Neural cell (in vitro differentiated cells): ENCODE data around the gene INPP4B. TPM values are rescaled to one million over a fixed set of nuclear protein-coding genes. Genes with fewer than 3 reads are reported as not detected.

ENCODE experiments used
- H2AFZ ChIP-seq: fragments of 200-600, 300-800 bp; sonication (generic), shearing (Covaris generic); 2 replicates; pipeline ENCODE4 v1.6.0; 2014; ENCODE audit warnings: low read depth, mild to moderate bottlenecking, antibody characterized with exemption, low read length, moderate library complexity
- H3F3A ChIP-seq: fragments of 200-600 bp; shearing (Covaris generic); 2 replicates; pipeline ENCODE4 v1.6.1; 2016; ENCODE audit warnings: mild to moderate bottlenecking, moderate library complexity, mixed read lengths, antibody characterized with exemption, low read length; ENCODE audit not compliant: insufficient read depth, poor library complexity, severe bottlenecking
- H3K27ac ChIP-seq: fragments of 200-600, 300-800 bp; sonication (generic), shearing (Covaris generic); 2 replicates; pipeline ENCODE4 v1.5.1; 2014; ENCODE audit warnings: mild to moderate bottlenecking, low read length, moderate library complexity
- H3K27me3 ChIP-seq: fragments of 300-800, 200-600 bp; sonication (generic), shearing (Covaris generic); 2 replicates; pipeline ENCODE4 v1.6.0; 2014; ENCODE audit warnings: mild to moderate bottlenecking, low read depth, low read length, moderate library complexity; ENCODE audit not compliant: insufficient read depth
- H3K36me3 ChIP-seq: fragments of 300-800, 200-600 bp; sonication (generic), shearing (Covaris generic); 2 replicates; pipeline ENCODE4 v1.5.1; 2014; ENCODE audit warnings: mild to moderate bottlenecking, antibody characterized with exemption, low read length, moderate library complexity; ENCODE audit not compliant: insufficient read depth
- H3K4me2 ChIP-seq: fragments of 300-800, 200-600 bp; sonication (generic), shearing (Covaris generic); 2 replicates; pipeline ENCODE4 v1.6.0; 2014; ENCODE audit warnings: mild to moderate bottlenecking, low read length
- H3K4me3 ChIP-seq: fragments of 300-800, 200-600 bp; sonication (generic), shearing (Covaris generic); 2 replicates; pipeline ENCODE4 v1.5.1; 2014; ENCODE audit warnings: mild to moderate bottlenecking, low read length, moderate library complexity
- H3K79me2 ChIP-seq: fragments of 200-600 bp; shearing (Covaris generic); replicated peaks from 2 replicates; pipeline ENCODE4 v1.6.0; 2014; ENCODE audit warnings: mild to moderate bottlenecking, low read length, moderate library complexity; ENCODE audit not compliant: insufficient read depth
- H3K9ac ChIP-seq: fragments of 300-800, 200-600 bp; sonication (generic), shearing (Covaris generic); 2 replicates; pipeline ENCODE4 v1.6.1; 2016; ENCODE audit warnings: mild to moderate bottlenecking, low read length, mixed read lengths
- H3K9me2 ChIP-seq: fragments of 200-600 bp; shearing (Covaris generic); 2 replicates; pipeline ENCODE4 v1.6.1; 2016; ENCODE audit warnings: mild to moderate bottlenecking, low read length, mixed read lengths; ENCODE audit not compliant: insufficient read depth
- H3K9me3 ChIP-seq: fragments of 200-600, 300-800 bp; sonication (generic), shearing (Covaris generic); 2 replicates; pipeline ENCODE4 v1.6.1; 2016; ENCODE audit warnings: mild to moderate bottlenecking, mixed run types, low read length, moderate library complexity, mixed read lengths
- H4K20me1 ChIP-seq: fragments of 200-600 bp; shearing (Covaris generic); 2 replicates; pipeline ENCODE4 v1.6.1; 2016; ENCODE audit warnings: mild to moderate bottlenecking, mixed run types; ENCODE audit not compliant: insufficient read depth
- CTCF ChIP-seq: fragments of 450-650 bp; IDR thresholded peaks from 2 replicates; pipeline ENCODE4 v1.5.1; 2014; ENCODE audit warnings: antibody characterized with exemption, mild to moderate bottlenecking, moderate library complexity; ENCODE audit not compliant: poor library complexity, severe bottlenecking
- EP300 ChIP-seq: fragments of 450-650 bp; conservative IDR thresholded peaks from 2 replicates; pipeline ENCODE4 v1.6.1; 2014; ENCODE audit warnings: antibody characterized with exemption, mild to moderate bottlenecking, moderate library complexity; ENCODE audit not compliant: poor library complexity, severe bottlenecking
- EZH2 ChIP-seq: fragments of 200-600, 300-800 bp; shearing (Covaris generic), sonication (generic); IDR thresholded peaks from 2 replicates; pipeline ENCODE4 v1.6.1; 2014; ENCODE audit warnings: antibody characterized with exemption, low read length, borderline replicate concordance, mild to moderate bottlenecking; ENCODE audit not compliant: insufficient read depth, poor library complexity, severe bottlenecking
- MXI1 ChIP-seq: fragments of 450-650 bp; conservative IDR thresholded peaks from 2 replicates; pipeline ENCODE4 v1.6.1; 2014; ENCODE audit warnings: antibody characterized with exemption, mild to moderate bottlenecking; ENCODE audit not compliant: poor library complexity, severe bottlenecking
- POLR2AphosphoS5 ChIP-seq: IDR thresholded peaks from 2 replicates; pipeline ENCODE4 v1.6.1; 2012
- RAD21 ChIP-seq: fragments of 450-650 bp; conservative IDR thresholded peaks from 2 replicates; pipeline ENCODE4 v1.6.1; 2014; ENCODE audit warnings: antibody characterized with exemption, mild to moderate bottlenecking, moderate library complexity
- REST ChIP-seq: IDR thresholded peaks from 2 replicates; pipeline ENCODE4 v1.6.1; 2012; ENCODE audit warnings: borderline replicate concordance
- SMC3 ChIP-seq: fragments of 450-650 bp; conservative IDR thresholded peaks from 2 replicates; pipeline ENCODE4 v1.6.1; 2014; ENCODE audit warnings: antibody characterized with exemption, mild to moderate bottlenecking, moderate library complexity; ENCODE audit not compliant: poor library complexity
- TAF1 ChIP-seq: IDR thresholded peaks from 2 replicates; pipeline ENCODE4 v1.6.1; 2012; ENCODE audit warnings: low read depth
- polyA plus RNA-seq: library from polyadenylated mRNA; depleted of rRNA; stranded (reverse); fragments of >200 nt; gene quantifications from 2 replicates; pipeline ENCODE4 v1.2.3, GENCODE V29; 2014

INPP4B gene
- polyA plus RNA-seq, 1 donor from 2014 or later = 0.30 TPM

- Histone ChIP-seq H3K79me2 (no peaks in the 10 kb centered on the region), H3K9me3 (no peaks in the 10 kb centered on the region), H3K9ac (no peak overlapping the region)
Measured at GRCh38 chr4:142365391-142365790, 480.7 kb downstream of the INPP4B start.

GRCh38 chr4:142363686-142364085, 482.4 kb downstream of the INPP4B start:
- Histone ChIP-seq H3K27ac (no peak overlapping the region), H3K27me3 (no peaks in the 10 kb centered on the region)
- TF ChIP-seq SMC3 = no peak
- no peak for TF ChIP-seq EP300
- TF ChIP-seq EZH2 = no peak
- no peak for TF ChIP-seq MXI1
- no peak for TF ChIP-seq POLR2AphosphoS5
- TF ChIP-seq CTCF = no peak
- no peak for TF ChIP-seq RAD21
- TF ChIP-seq TAF1 = no peak

More at GRCh38 chr4:142365391-142365790, 480.7 kb downstream of the INPP4B start:
- H3K27ac ChIP-seq = no peak overlapping the region
- H3K9me2 ChIP-seq = no peaks in the 10 kb centered on the region
- no peak overlapping the region for H3K4me3 ChIP-seq
- no peaks in the 10 kb centered on the region for H4K20me1 ChIP-seq
- no peaks in the 10 kb centered on the region for H3F3A ChIP-seq
- H3K27me3 ChIP-seq = no peaks in the 10 kb centered on the region
- TF ChIP-seq SMC3 (no peak), EP300 (no peak), POLR2AphosphoS5 (no peak), MXI1 (no peak), REST (no peak), RAD21 (no peak), CTCF (no peak), TAF1 (no peak), EZH2 (no peak)
- no peak overlapping the region for H2AFZ ChIP-seq
- no peak overlapping the region for H3K4me2 ChIP-seq
- H3K36me3 ChIP-seq = no peaks in the 10 kb centered on the region

More at GRCh38 chr4:142363686-142364085, 482.4 kb downstream of the INPP4B start:
- Histone ChIP-seq H3K36me3 (no peaks in the 10 kb centered on the region), H3F3A (no peaks in the 10 kb centered on the region), H3K4me2 (no peak overlapping the region), H3K79me2 (no peaks in the 10 kb centered on the region), H3K9me3 (no peaks in the 10 kb centered on the region), H3K4me3 (no peak overlapping the region), H3K9ac (no peak overlapping the region), H2AFZ (no peak overlapping the region), H3K9me2 (no peaks in the 10 kb centered on the region), H4K20me1 (no peaks in the 10 kb centered on the region)
